HCT116 (cell line): ENCODE data around the gene DAPK2. TPM values are rescaled to one million over a fixed set of nuclear protein-coding genes. Genes with fewer than 3 reads are reported as not detected.

ENCODE experiments used
- ATAC-seq: fragments of 200-7000 bp; cut with Tn5 transposase; 2 replicates; pipeline ENCODE4 v1.9.1; 2020; ENCODE audit warnings: mild to moderate bottlenecking, moderate library complexity
- BruUV-seq: library from RNA; stranded (reverse); fragments of 400-500 nt; replicated peaks from 2 replicates; lab custom pipeline; 2021; lab: Mats Ljungman, UMichigan
- CTCF ChIA-PET: fragments of 300-600 bp; sonication (Branson Sonifier 250); formaldehyde crosslinking; loops from one replicate; lab custom pipeline; 2021; ENCODE audit warnings: antibody characterized with exemption; lab: Charles Lee
- POLR2A ChIA-PET: fragments of 300-600, 350-600 bp; sonication (Branson Sonifier 250); formaldehyde crosslinking; loops from one replicate; lab custom pipeline; 2021; ENCODE audit warnings: antibody characterized with exemption; lab: Charles Lee
- RAD21 ChIA-PET, 2 experiments: fragments of 300-600 bp; sonication (Branson Sonifier 250); formaldehyde crosslinking; loops; one replicate each; lab custom pipeline; 2023; ENCODE audit warnings: low total read pairs in 2 of 2; ENCODE audit not compliant: uncharacterized antibody in 2 of 2, unreplicated experiment in 2 of 2, low non-redundant PET in 1 of 2; lab: Charles Lee
- DNase-seq: peaks from one replicate; pipeline ENCODE4 v3.0.0-alpha.2; 2010; ENCODE audit warnings: low read depth, low spot score
- H2AFZ ChIP-seq: fragments of 200-600 bp; shearing (Covaris generic), sonication (generic); 2 replicates; pipeline ENCODE4 v1.6.1; 2017; ENCODE audit warnings: low read depth, mixed run types, mixed read lengths, antibody characterized with exemption, low read length; ENCODE audit not compliant: poor library complexity, severe bottlenecking
- H3K27ac ChIP-seq: 2 replicates; pipeline ENCODE4 v1.5.1; 2012; ENCODE audit warnings: low read depth, low read length
- H3K27me3 ChIP-seq: fragments of 200-600 bp; sonication (generic); 2 replicates; pipeline ENCODE4 v1.6.1; 2016; ENCODE audit warnings: mixed run types, low read length, mixed read lengths; ENCODE audit not compliant: insufficient read depth
- H3K36me3 ChIP-seq, 2 experiments: fragments of 200-500 bp in 1 of 2; fragments of 200-600 bp in 1 of 2; sonication (Bioruptor generic) in 1 of 2; sonication (generic) in 1 of 2; 2 replicates each; pipeline versions ENCODE4 v1.5.1 to v1.6.1; 2014 to 2016; ENCODE audit warnings: low read length in 2 of 2, inconsistent platforms in 1 of 2, mixed read lengths in 1 of 2, mixed run types in 1 of 2; ENCODE audit not compliant: insufficient read depth in 2 of 2, control insufficient read depth in 1 of 2
- H3K4me1 ChIP-seq, 2 experiments: fragments of 200-600 bp in 1 of 2; sonication (generic) in 1 of 2; 2 replicates each; pipeline versions ENCODE4 v1.5.1 to v1.6.1; 2012 to 2017; ENCODE audit warnings: low read length in 2 of 2, inconsistent platforms in 1 of 2, mild to moderate bottlenecking in 1 of 2, mixed read lengths in 1 of 2, mixed run types in 1 of 2, moderate library complexity in 1 of 2; ENCODE audit not compliant: insufficient read depth in 2 of 2, control insufficient read depth in 1 of 2
- H3K4me2 ChIP-seq: fragments of 200-600 bp; sonication (generic); 2 replicates; pipeline ENCODE4 v1.6.1; 2017; ENCODE audit warnings: mixed run types, low read length, mixed read lengths
- H3K4me3 ChIP-seq, 2 experiments: fragments of 200-600 bp in 1 of 2; sonication (generic) in 1 of 2; replicated peaks in 1 of 2; 2 replicates each; pipeline ENCODE4 v1.5.1; 2011 to 2016; ENCODE audit warnings: low read length in 2 of 2, control low read depth in 1 of 2, low read depth in 1 of 2, mild to moderate bottlenecking in 1 of 2, mixed read lengths in 1 of 2, mixed run types in 1 of 2
- H3K79me2 ChIP-seq: fragments of 200-600 bp; sonication (generic); 2 replicates; pipeline ENCODE4 v1.6.1; 2017; ENCODE audit warnings: mild to moderate bottlenecking, mixed run types, low read length, moderate library complexity, mixed read lengths; ENCODE audit not compliant: insufficient read depth
- H3K9ac ChIP-seq: fragments of 200-600 bp; sonication (generic); 2 replicates; pipeline ENCODE4 v1.6.1; 2016; ENCODE audit warnings: low read length, mixed read lengths
- H3K9me2 ChIP-seq: fragments of 200-600 bp; sonication (generic), shearing (Covaris generic); 2 replicates; pipeline ENCODE4 v1.6.1; 2017; ENCODE audit warnings: mixed run types, mild to moderate bottlenecking, moderate library complexity; ENCODE audit not compliant: insufficient read depth
- H3K9me3 ChIP-seq, 2 experiments: fragments of 200-500 bp in 1 of 2; fragments of 200-600 bp in 1 of 2; sonication (Bioruptor generic) in 1 of 2; sonication (generic) in 1 of 2; 2 replicates each; pipeline ENCODE4 v1.6.1; 2014 to 2017; ENCODE audit warnings: low read length in 2 of 2, mixed read lengths in 2 of 2, inconsistent platforms in 1 of 2, low read depth in 1 of 2, mild to moderate bottlenecking in 1 of 2, mixed run types in 1 of 2, moderate library complexity in 1 of 2; ENCODE audit not compliant: control insufficient read depth in 1 of 2, insufficient read depth in 1 of 2
- H4K20me1 ChIP-seq: fragments of 200-600 bp; sonication (generic), shearing (Covaris generic); 2 replicates; pipeline ENCODE4 v1.6.1; 2017; ENCODE audit warnings: mixed run types, mild to moderate bottlenecking, moderate library complexity; ENCODE audit not compliant: insufficient read depth
- CTCF ChIP-seq, 3 experiments: fragments of 200-600 bp in 1 of 3; sonication (generic) in 1 of 3; IDR thresholded peaks in 2 of 3; conservative IDR thresholded peaks in 1 of 3; 2 replicates each; pipeline ENCODE4 v1.5.1; 2012 to 2017; ENCODE audit warnings: low read depth in 2 of 3, low read length in 2 of 3, antibody characterized with exemption in 1 of 3, borderline replicate concordance in 1 of 3, control low read depth in 1 of 3, mild to moderate bottlenecking in 1 of 3, mixed read lengths in 1 of 3, mixed run types in 1 of 3, moderate library complexity in 1 of 3; ENCODE audit not compliant: insufficient read depth in 1 of 3
- EGR1 ChIP-seq: IDR thresholded peaks from 2 replicates; pipeline ENCODE4 v1.6.1; 2012; ENCODE audit warnings: low read depth
- ELF1 ChIP-seq: IDR thresholded peaks from 2 replicates; pipeline ENCODE4 v1.6.1; 2012; ENCODE audit warnings: low read depth, borderline replicate concordance
- EZH2phosphoT487 ChIP-seq: fragments of 200-600 bp; IDR thresholded peaks from 2 replicates; pipeline ENCODE4 v1.6.1; 2018; ENCODE audit warnings: antibody characterized with exemption, borderline replicate concordance
- FOSL1 ChIP-seq: IDR thresholded peaks from 2 replicates; pipeline ENCODE4 v1.6.1; 2012; ENCODE audit warnings: low read depth
- JUND ChIP-seq: IDR thresholded peaks from 2 replicates; pipeline ENCODE4 v1.6.1; 2012
- REST ChIP-seq: IDR thresholded peaks from 2 replicates; pipeline ENCODE4 v1.6.1; 2012; ENCODE audit warnings: low read depth
- YY1 ChIP-seq: IDR thresholded peaks from 2 replicates; pipeline ENCODE4 v1.6.1; 2011; ENCODE audit warnings: low read length, low read depth, moderate library complexity, mild to moderate bottlenecking; ENCODE audit not compliant: insufficient replicate concordance; ENCODE audit errors: extremely low read depth
- ZBTB33 ChIP-seq: IDR thresholded peaks from 2 replicates; pipeline ENCODE4 v1.6.1; 2011; ENCODE audit warnings: mild to moderate bottlenecking, low read length, moderate library complexity; ENCODE audit not compliant: insufficient replicate concordance; ENCODE audit errors: extremely low read depth
- intact Hi-C: fragments of 100-400 bp; cut with micrococcal nuclease; formaldehyde crosslinking; loops from 2 replicates; pipeline ENCODE4 v1.10.0; 2022
- total RNA-seq: library from RNA; stranded (reverse); gene quantifications from one replicate; pipeline ENCODE4 v1.2.1, GENCODE V29; 2021; ENCODE audit not compliant: unreplicated experiment

DAPK2 gene
- total RNA-seq, 1 experiment from 2014 or later: 4.8 TPM

GRCh38 chr15:63920504-63921175 is 125.6 kb downstream of the DAPK2 start:
- H3K4me2 ChIP-seq: no peak overlapping the region
- POLR2A ChIA-PET: no interaction called here
- CTCF ChIA-PET: no interaction called here

GRCh38 chr15:63918901-63919348 is 127.4 kb downstream of the DAPK2 start:
- Histone ChIP-seq H3K27ac (no peak overlapping the region), H3K79me2 (no peaks in the 10 kb centered on the region), H3K36me3 (no peaks in the 10 kb centered on the region), H3K9me2 (no peaks in the 10 kb centered on the region), H3K4me1 (peaks cover 13% of the 10 kb centered on the region in 2 experiments; a peak in 3 of 4 replicates), H3K4me2 (no peak overlapping the region), H2AFZ (no peak overlapping the region), H3K9ac (no peak overlapping the region), H4K20me1 (no peaks in the 10 kb centered on the region), H3K27me3 (no peaks in the 10 kb centered on the region), H3K9me3 (no peaks in the 10 kb centered on the region), H3K4me3 (no peak overlapping the region)
- ChIA-PET POLR2A (no interaction called here), CTCF (no interaction called here), RAD21 (no interaction called here)
- no peak for ATAC-seq
- no peak for TF ChIP-seq EZH2phosphoT487
- TF ChIP-seq FOSL1: no peak
- TF ChIP-seq REST: no peak
- no peak for TF ChIP-seq ZBTB33
- TF ChIP-seq YY1: no peak
- TF ChIP-seq EGR1: no peak
- TF ChIP-seq JUND: no peak
- no peak for TF ChIP-seq CTCF (IDR thresholded peaks at IDR 0.05 in 2 of 3, conservative IDR thresholded peaks at IDR 0.05 in 1 of 3; ENCODE audit: borderline replicate concordance in 1 of 3, insufficient read depth in 1 of 3, low read depth in 2 of 3, low read length in 2 of 3)
- DNase-seq: no peak
- intact Hi-C loops: loop anchor here (10.0 kb wide), 1 partner anchor 126 kb away; the partner anchor contains the start of gene DAPK2
- no TSS peak for BruUV-seq

More at GRCh38 chr15:63920504-63921175, 125.6 kb downstream of the DAPK2 start:
- no peak overlapping the region for H3K4me3 ChIP-seq
- H3K36me3 ChIP-seq: no peaks in the 10 kb centered on the region
- no peak overlapping the region for H3K27ac ChIP-seq
- TF ChIP-seq ELF1: no peak
- no TSS peak for BruUV-seq
- no peaks in the 10 kb centered on the region for H3K9me3 ChIP-seq
- H3K27me3 ChIP-seq: no peaks in the 10 kb centered on the region
- no peak overlapping the region for H2AFZ ChIP-seq
- intact Hi-C loops: no loop called here
- RAD21 ChIA-PET: no interaction called here
- no peaks in the 10 kb centered on the region for H4K20me1 ChIP-seq
- no peaks in the 10 kb centered on the region for H3K79me2 ChIP-seq
- no peaks in the 10 kb centered on the region for H3K9me2 ChIP-seq
- no peak for DNase-seq
- no peak for ATAC-seq
- H3K9ac ChIP-seq: no peak overlapping the region
- H3K4me1 ChIP-seq: peaks cover 12% of the 10 kb centered on the region in 2 experiments; a peak in 3 of 4 replicates
